PC-9 (cell line): Measurements from ENCODE around the gene VEGFD. TPM values are rescaled to one million over a fixed set of nuclear protein-coding genes. Genes with fewer than 3 reads are reported as not detected.
A peak's percentile ranks its signal among the peaks of the same experiment; 100 is the strongest.

ENCODE experiments used
- BruUV-seq: library from RNA; stranded (reverse); fragments of 400-500 nt; replicated peaks from 2 replicates; lab custom pipeline; 2021; lab: Mats Ljungman, UMichigan
- CTCF ChIA-PET: fragments of 300-600 bp; sonication (Branson Sonifier 250); formaldehyde crosslinking; loops from one replicate; lab custom pipeline; 2022; ENCODE audit warnings: antibody characterized with exemption; lab: Charles Lee
- POLR2A ChIA-PET: fragments of 300-600 bp; sonication (Branson Sonifier 250); formaldehyde crosslinking; loops from one replicate; lab custom pipeline; 2022; ENCODE audit warnings: antibody characterized with exemption; ENCODE audit not compliant: unreplicated experiment; lab: Charles Lee
- DNase-seq, 2 experiments: peaks; one replicate each; pipeline versions ENCODE4 v3.0.0 to v3.0.0-alpha.2; 2015 to 2022; ENCODE audit warnings: mixed read lengths in 1 of 2
- H2AFZ ChIP-seq: fragments of 200-600 bp; sonication (generic); 2 replicates; pipeline ENCODE4 v1.8.1; 2017; ENCODE audit warnings: antibody characterized with exemption
- H3F3A ChIP-seq: fragments of 200-600 bp; sonication (generic); 2 replicates; pipeline ENCODE4 v1.8.1; 2017; ENCODE audit warnings: antibody characterized with exemption, mild to moderate bottlenecking, low read depth; ENCODE audit not compliant: insufficient read depth
- H3K27ac ChIP-seq: fragments of 200-600 bp; sonication (generic); 2 replicates; pipeline ENCODE4 v1.6.1; 2016; ENCODE audit warnings: mixed run types
- H3K27me3 ChIP-seq: fragments of 200-600 bp; sonication (generic); 2 replicates; pipeline ENCODE4 v1.6.1; 2016; ENCODE audit warnings: low read depth, mixed run types; ENCODE audit not compliant: insufficient read depth
- H3K36me3 ChIP-seq: fragments of 200-600 bp; sonication (generic); 2 replicates; pipeline ENCODE4 v1.6.1; 2016; ENCODE audit warnings: low read depth, mixed run types
- H3K4me1 ChIP-seq: fragments of 200-600 bp; sonication (generic); replicated peaks from 2 replicates; pipeline ENCODE4 v1.6.1; 2016; ENCODE audit warnings: mixed run types; ENCODE audit not compliant: insufficient read depth
- H3K4me2 ChIP-seq: fragments of 200-600 bp; sonication (generic); 2 replicates; pipeline ENCODE4 v1.6.1; 2017; ENCODE audit warnings: mixed run types
- H3K4me3 ChIP-seq: fragments of 200-600 bp; sonication (generic); 2 replicates; pipeline ENCODE4 v1.6.1; 2016; ENCODE audit warnings: mixed run types
- H3K79me2 ChIP-seq: fragments of 200-600 bp; sonication (generic); 2 replicates; pipeline ENCODE4 v1.6.1; 2017; ENCODE audit warnings: low read depth, mixed run types
- H3K9me2 ChIP-seq: fragments of 200-600 bp; sonication (generic); 2 replicates; pipeline ENCODE4 v1.8.1; 2017; ENCODE audit warnings: mild to moderate bottlenecking; ENCODE audit not compliant: insufficient read depth
- H3K9me3 ChIP-seq: fragments of 200-600 bp; sonication (generic); 2 replicates; pipeline ENCODE4 v1.8.1; 2016; ENCODE audit warnings: low read depth; ENCODE audit not compliant: insufficient read depth
- H4K20me1 ChIP-seq: fragments of 200-600 bp; sonication (generic); 2 replicates; pipeline ENCODE4 v1.8.1; 2017; ENCODE audit not compliant: insufficient read depth
- CTCF ChIP-seq: fragments of 200-600 bp; sonication (generic); conservative IDR thresholded peaks from 2 replicates; pipeline ENCODE4 v1.6.1; 2017; ENCODE audit warnings: mixed run types, antibody characterized with exemption, mild to moderate bottlenecking, moderate library complexity
- EZH2 ChIP-seq: fragments of 200-600 bp; sonication (generic); IDR thresholded peaks from 2 replicates; pipeline ENCODE4 v1.8.0; 2017; ENCODE audit warnings: antibody characterized with exemption, low read depth
- intact Hi-C: fragments of 100-400 bp; cut with micrococcal nuclease; formaldehyde crosslinking; loops from one replicate; pipeline ENCODE4 v1.10.0; 2022; ENCODE audit not compliant: unreplicated experiment
- total RNA-seq: library from RNA; stranded (reverse); gene quantifications from 2 replicates; pipeline ENCODE4 v1.2.3, GENCODE V29; 2021

VEGFD gene
- total RNA-seq, 1 experiment from 2014 or later = 2.5 TPM

DNA sequence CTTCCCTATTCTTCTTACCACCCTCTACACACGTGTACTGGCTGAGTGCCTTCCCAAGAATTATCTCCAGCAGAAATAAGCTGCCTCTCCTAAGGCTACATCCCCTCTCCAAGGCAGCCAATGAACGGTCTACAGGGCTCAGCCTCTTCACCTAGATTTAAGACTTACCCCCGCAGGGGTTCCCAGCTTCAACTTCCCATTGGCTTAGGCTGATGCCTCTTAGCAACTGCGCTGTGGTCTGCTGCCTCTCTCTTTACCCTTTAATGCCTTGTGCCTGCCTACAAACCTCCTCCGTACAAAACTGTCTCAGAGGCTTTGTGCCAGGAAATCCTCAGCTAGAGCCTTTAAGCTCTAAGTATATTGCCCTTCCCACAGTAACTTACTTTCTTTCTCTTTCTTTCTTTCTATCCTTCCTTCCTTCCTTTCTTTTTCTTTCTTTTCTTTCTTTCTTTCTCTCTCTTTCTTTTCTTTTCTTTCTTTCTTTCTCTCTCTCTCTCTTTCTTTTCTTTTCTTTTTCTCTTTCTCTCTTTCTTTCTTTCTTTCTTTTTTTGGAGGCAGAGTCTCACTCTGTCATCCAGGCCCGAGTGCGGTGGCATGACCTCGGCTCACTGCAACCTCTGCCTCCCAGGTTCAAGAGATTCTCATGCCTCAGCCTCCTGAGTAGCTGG is 33.8 kb downstream of the VEGFD start:
- no TSS peak for BruUV-seq
- ChIA-PET CTCF (no interaction called here), POLR2A (no interaction called here)
- H3K4me3 ChIP-seq = no peak overlapping the region
- no peak for DNase-seq
- no peaks in the 10 kb centered on the region for H3K27me3 ChIP-seq
- H3K4me1 ChIP-seq = no peaks in the 10 kb centered on the region
- H4K20me1 ChIP-seq = no peaks in the 10 kb centered on the region
- H3K9me2 ChIP-seq = no peaks in the 10 kb centered on the region
- H3K27ac ChIP-seq = no peak overlapping the region
- no peaks in the 10 kb centered on the region for H3K36me3 ChIP-seq
- TF ChIP-seq CTCF (no peak), EZH2 (no peak)
- H2AFZ ChIP-seq = no peak overlapping the region
- no peak overlapping the region for H3K4me2 ChIP-seq
- H3F3A ChIP-seq = no peaks in the 10 kb centered on the region
- intact Hi-C loops = no loop called here
- H3K79me2 ChIP-seq = no peaks in the 10 kb centered on the region
- no peaks in the 10 kb centered on the region for H3K9me3 ChIP-seq

DNA sequence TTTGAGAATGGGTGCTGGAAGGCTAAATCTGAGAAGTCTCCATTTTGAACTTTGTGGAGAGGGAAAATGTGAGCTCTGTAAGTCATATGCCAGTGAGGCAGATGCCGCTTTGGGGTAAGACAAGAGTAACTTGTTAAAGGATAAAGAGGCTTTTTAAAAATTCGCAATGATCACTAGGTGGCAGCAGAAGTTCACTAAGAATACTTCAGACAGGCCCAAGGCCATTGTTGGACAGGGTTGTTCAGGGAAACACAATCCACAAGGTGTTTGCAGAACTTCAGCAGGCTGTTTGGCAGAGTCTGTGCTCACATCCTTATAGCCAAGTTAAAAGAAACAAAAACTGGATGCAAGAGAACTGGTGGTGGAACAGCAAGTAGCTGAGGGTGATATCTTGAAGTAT is 35.2 kb downstream of the VEGFD start:
- no peak overlapping the region for H3K4me3 ChIP-seq
- ChIA-PET POLR2A (interaction anchor here (0.7 kb wide), 1 partner anchor 156 kb away, joined by 3 read pairs; no protein-coding TSS in a partner anchor), CTCF (interaction anchor here (0.6 kb wide), 1 partner anchor 292 kb away, joined by 3 read pairs; no protein-coding TSS in a partner anchor)
- H3K9me2 ChIP-seq = no peaks in the 10 kb centered on the region
- no peaks in the 10 kb centered on the region for H3K79me2 ChIP-seq
- intact Hi-C loops = loop anchor here (1.0 kb wide), 2 partner anchors 49 to 216 kb away; no protein-coding TSS in a partner anchor
- H3K36me3 ChIP-seq = no peaks in the 10 kb centered on the region
- H3K9me3 ChIP-seq = no peaks in the 10 kb centered on the region
- H3K27ac ChIP-seq = no peak overlapping the region
- H3F3A ChIP-seq = no peaks in the 10 kb centered on the region
- no peaks in the 10 kb centered on the region for H3K27me3 ChIP-seq
- DNase-seq = peak; percentile 16 to 57
- no peaks in the 10 kb centered on the region for H4K20me1 ChIP-seq
- BruUV-seq = no TSS peak
- H2AFZ ChIP-seq = no peak overlapping the region
- TF ChIP-seq EZH2 (no peak), CTCF (peak; percentile 72)
- H3K4me1 ChIP-seq = no peaks in the 10 kb centered on the region
- no peak overlapping the region for H3K4me2 ChIP-seq

- CTCF ChIA-PET = no interaction called here
These were observed 38.2 kb downstream of the VEGFD start for GRCh38 chrX:15345976-15346375.

More at GRCh38 chrX:15345976-15346375, 38.2 kb downstream of the VEGFD start:
- H3F3A ChIP-seq = 0 out of 2 replicates have a peak, but pooled peaks cover 4% of the 10 kb centered on the region
- TF ChIP-seq CTCF (no peak), EZH2 (no peak)
- H2AFZ ChIP-seq = no peak overlapping the region
- no peaks in the 10 kb centered on the region for H4K20me1 ChIP-seq
- no peaks in the 10 kb centered on the region for H3K79me2 ChIP-seq
- POLR2A ChIA-PET = no interaction called here
- no peaks in the 10 kb centered on the region for H3K9me3 ChIP-seq
- no peaks in the 10 kb centered on the region for H3K9me2 ChIP-seq
- no TSS peak for BruUV-seq
- 0 out of 2 replicates have a peak, but pooled peaks cover 5% of the 10 kb centered on the region for H3K4me1 ChIP-seq
- no peaks in the 10 kb centered on the region for H3K36me3 ChIP-seq
- no peak overlapping the region for H3K27ac ChIP-seq
- H3K4me2 ChIP-seq = no peak overlapping the region
- intact Hi-C loops = no loop called here
- no peaks in the 10 kb centered on the region for H3K27me3 ChIP-seq
- no peak for DNase-seq
- H3K4me3 ChIP-seq = no peak overlapping the region
